HL-60 (cell line): Measurements from ENCODE around the gene UBXN10.

ENCODE experiments used
- CTCF ChIP-seq: IDR thresholded peaks from one replicate; pipeline ENCODE4 v1.5.1; 2011; ENCODE audit warnings: low read length, control low read depth, inconsistent platforms; ENCODE audit not compliant: insufficient read depth
- GABPA ChIP-seq: IDR thresholded peaks from 2 replicates; pipeline ENCODE4 v1.6.1; 2012; ENCODE audit warnings: low read depth
- POLR2AphosphoS5 ChIP-seq: IDR thresholded peaks from 2 replicates; pipeline ENCODE4 v1.6.1; 2012; ENCODE audit warnings: low read depth
- SPI1 ChIP-seq: IDR thresholded peaks from 2 replicates; pipeline ENCODE4 v1.6.1; 2012; ENCODE audit warnings: low read depth, mild to moderate bottlenecking, borderline replicate concordance
- TF ChIP-seq, protein P1 (sequence below): IDR thresholded peaks from 2 replicates; pipeline ENCODE4 v1.6.1; 2012; ENCODE audit warnings: low read depth; ENCODE audit not compliant: insufficient replicate concordance

DNA sequence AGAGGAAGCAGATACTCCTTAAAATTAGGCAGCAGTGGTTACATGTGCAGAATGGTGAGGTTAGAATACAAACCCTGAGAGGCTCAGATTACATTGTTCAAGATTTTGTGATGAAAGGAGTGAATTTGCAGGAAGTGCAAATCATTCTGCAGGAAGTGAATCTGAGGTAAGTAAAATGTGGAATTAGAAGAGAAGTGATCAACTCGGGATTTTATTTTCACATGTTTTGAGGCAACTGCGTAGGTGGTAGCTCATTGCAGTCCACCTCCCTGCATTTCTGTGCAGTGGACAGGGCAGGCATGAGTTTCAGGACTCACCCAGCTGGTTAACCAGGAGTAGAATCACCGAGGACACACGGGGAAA lies 2.5 kb downstream of the UBXN10 start:
- no peak for TF ChIP-seq POLR2AphosphoS5
- TF ChIP-seq CTCF, result no peak
- TF ChIP-seq, protein P1, sequence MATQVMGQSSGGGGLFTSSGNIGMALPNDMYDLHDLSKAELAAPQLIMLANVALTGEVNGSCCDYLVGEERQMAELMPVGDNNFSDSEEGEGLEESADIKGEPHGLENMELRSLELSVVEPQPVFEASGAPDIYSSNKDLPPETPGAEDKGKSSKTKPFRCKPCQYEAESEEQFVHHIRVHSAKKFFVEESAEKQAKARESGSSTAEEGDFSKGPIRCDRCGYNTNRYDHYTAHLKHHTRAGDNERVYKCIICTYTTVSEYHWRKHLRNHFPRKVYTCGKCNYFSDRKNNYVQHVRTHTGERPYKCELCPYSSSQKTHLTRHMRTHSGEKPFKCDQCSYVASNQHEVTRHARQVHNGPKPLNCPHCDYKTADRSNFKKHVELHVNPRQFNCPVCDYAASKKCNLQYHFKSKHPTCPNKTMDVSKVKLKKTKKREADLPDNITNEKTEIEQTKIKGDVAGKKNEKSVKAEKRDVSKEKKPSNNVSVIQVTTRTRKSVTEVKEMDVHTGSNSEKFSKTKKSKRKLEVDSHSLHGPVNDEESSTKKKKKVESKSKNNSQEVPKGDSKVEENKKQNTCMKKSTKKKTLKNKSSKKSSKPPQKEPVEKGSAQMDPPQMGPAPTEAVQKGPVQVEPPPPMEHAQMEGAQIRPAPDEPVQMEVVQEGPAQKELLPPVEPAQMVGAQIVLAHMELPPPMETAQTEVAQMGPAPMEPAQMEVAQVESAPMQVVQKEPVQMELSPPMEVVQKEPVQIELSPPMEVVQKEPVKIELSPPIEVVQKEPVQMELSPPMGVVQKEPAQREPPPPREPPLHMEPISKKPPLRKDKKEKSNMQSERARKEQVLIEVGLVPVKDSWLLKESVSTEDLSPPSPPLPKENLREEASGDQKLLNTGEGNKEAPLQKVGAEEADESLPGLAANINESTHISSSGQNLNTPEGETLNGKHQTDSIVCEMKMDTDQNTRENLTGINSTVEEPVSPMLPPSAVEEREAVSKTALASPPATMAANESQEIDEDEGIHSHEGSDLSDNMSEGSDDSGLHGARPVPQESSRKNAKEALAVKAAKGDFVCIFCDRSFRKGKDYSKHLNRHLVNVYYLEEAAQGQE, result no peak
- TF ChIP-seq GABPA, result no peak
- TF ChIP-seq SPI1, result no peak
